ENCODE data around the gene SLC39A9.

DNA sequence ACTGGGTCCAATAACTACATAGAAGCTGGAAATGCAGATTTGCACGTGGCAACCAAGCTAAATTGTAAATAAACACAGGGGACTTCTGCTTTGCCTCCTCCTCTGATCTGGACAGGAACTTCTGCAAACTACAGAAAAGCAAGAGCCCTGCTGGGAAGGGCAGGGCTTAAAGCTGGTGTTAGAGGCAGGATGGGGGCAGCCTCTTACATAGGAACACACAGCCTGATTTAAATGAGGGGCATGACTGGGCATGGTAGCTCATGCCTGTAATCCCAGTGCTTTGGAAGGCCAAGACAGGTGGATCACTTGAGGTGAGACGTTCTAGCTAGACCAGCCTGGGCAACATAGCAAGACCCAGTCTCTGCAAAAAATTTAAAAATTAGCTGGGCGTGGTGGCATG, 47.1 kb upstream of the SLC39A9 start:
- TF ChIP-seq, protein P1, sequence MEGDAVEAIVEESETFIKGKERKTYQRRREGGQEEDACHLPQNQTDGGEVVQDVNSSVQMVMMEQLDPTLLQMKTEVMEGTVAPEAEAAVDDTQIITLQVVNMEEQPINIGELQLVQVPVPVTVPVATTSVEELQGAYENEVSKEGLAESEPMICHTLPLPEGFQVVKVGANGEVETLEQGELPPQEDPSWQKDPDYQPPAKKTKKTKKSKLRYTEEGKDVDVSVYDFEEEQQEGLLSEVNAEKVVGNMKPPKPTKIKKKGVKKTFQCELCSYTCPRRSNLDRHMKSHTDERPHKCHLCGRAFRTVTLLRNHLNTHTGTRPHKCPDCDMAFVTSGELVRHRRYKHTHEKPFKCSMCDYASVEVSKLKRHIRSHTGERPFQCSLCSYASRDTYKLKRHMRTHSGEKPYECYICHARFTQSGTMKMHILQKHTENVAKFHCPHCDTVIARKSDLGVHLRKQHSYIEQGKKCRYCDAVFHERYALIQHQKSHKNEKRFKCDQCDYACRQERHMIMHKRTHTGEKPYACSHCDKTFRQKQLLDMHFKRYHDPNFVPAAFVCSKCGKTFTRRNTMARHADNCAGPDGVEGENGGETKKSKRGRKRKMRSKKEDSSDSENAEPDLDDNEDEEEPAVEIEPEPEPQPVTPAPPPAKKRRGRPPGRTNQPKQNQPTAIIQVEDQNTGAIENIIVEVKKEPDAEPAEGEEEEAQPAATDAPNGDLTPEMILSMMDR (IDR thresholded peaks at IDR 0.05 in 8 of 11, conservative IDR thresholded peaks at IDR 0.05 in 3 of 11) = no peak
- no peak for TF ChIP-seq POLR2A (IDR thresholded peaks at IDR 0.05)
